ENCODE measurements around the gene FAM8A1.

Gene FAM8A1

GRCh38 chr6:17599877-17600526 is at the start of gene FAM8A1:
Gene FAM8A1 (plus strand): TSS chr6:17600302. CDS start chr6:17600410, 108 bp downstream.
- peak; percentile 96 for DNase-seq (ENCODE audit: low read depth)
- peak; percentile 39 for TF ChIP-seq CTCF (IDR thresholded peaks at IDR 0.05; ENCODE audit: insufficient read depth, low read depth, low read length, missing control alignments)
- H3K4me3 ChIP-seq (ENCODE audit: low read depth, low read length): peak within 1 kb of the TSS; percentile 90

GRCh38 chr6:17551383-17551958 is 48.6 kb upstream of the FAM8A1 start:
- no peak for DNase-seq (ENCODE audit: low read depth)
- H3K4me3 ChIP-seq (ENCODE audit: low read depth, low read length): no peak overlapping the region
- TF ChIP-seq CTCF (IDR thresholded peaks at IDR 0.05; ENCODE audit: insufficient read depth, low read depth, low read length, missing control alignments): no peak

- TF ChIP-seq CTCF (IDR thresholded peaks at IDR 0.05; ENCODE audit: insufficient read depth, low read depth, low read length, missing control alignments): no peak
- no peak overlapping the region for H3K4me3 ChIP-seq (ENCODE audit: low read depth, low read length)
- DNase-seq (ENCODE audit: low read depth): no peak
These were observed 47.2 kb upstream of the FAM8A1 start for GRCh38 chr6:17552861-17553260.

GRCh38 chr6:17556014-17556413 is 44.1 kb upstream of the FAM8A1 start:
- no peak for DNase-seq (ENCODE audit: low read depth)
- TF ChIP-seq CTCF (IDR thresholded peaks at IDR 0.05; ENCODE audit: insufficient read depth, low read depth, low read length, missing control alignments): no peak
- H3K4me3 ChIP-seq (ENCODE audit: low read depth, low read length): no peak overlapping the region

GRCh38 chr6:17562636-17563035 is 37.5 kb upstream of the FAM8A1 start:
- H3K4me3 ChIP-seq (ENCODE audit: low read depth, low read length): no peak overlapping the region
- no peak for TF ChIP-seq CTCF (IDR thresholded peaks at IDR 0.05; ENCODE audit: insufficient read depth, low read depth, low read length, missing control alignments)
- DNase-seq (ENCODE audit: low read depth): no peak

- no peak overlapping the region for H3K4me3 ChIP-seq (ENCODE audit: low read depth, low read length)
- no peak for DNase-seq (ENCODE audit: low read depth)
These were observed 34.7 kb upstream of the FAM8A1 start for GRCh38 chr6:17565399-17565798.

More at GRCh38 chr6:17565399-17565798, 34.7 kb upstream of the FAM8A1 start:
- no peak for TF ChIP-seq CTCF (IDR thresholded peaks at IDR 0.05; ENCODE audit: insufficient read depth, low read depth, low read length, missing control alignments)

All from GM12865 (cell line).